ENCODE data around the gene TEX55.
A peak's percentile ranks its signal among the peaks of the same experiment; 100 is the strongest.
"Not testable (repeated sequence)": the region's sequence is repeated elsewhere in the genome, so short reads cannot be mapped to it uniquely, and the experiment has no call there.

Gene TEX55

DNA sequence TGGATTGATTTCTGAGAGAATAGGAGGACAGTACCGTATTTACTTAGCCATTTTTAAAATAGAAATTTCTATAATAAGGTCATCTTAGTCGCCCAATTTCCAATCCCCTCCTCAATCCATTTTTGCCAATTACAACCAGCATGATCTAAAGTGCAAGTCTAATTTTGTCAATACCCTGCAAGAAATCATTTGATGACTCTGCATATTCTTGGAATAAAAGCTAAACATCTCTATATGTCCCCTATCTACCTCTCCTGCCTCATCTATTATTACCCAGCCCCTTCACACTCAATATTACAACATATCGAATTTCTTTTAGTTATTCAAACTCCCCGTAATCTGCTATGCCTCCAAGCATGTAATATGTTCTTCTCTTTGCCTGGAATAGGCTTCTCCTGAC, 41.9 kb upstream of the TEX55 start (continued):
- TF ChIP-seq, protein P1, sequence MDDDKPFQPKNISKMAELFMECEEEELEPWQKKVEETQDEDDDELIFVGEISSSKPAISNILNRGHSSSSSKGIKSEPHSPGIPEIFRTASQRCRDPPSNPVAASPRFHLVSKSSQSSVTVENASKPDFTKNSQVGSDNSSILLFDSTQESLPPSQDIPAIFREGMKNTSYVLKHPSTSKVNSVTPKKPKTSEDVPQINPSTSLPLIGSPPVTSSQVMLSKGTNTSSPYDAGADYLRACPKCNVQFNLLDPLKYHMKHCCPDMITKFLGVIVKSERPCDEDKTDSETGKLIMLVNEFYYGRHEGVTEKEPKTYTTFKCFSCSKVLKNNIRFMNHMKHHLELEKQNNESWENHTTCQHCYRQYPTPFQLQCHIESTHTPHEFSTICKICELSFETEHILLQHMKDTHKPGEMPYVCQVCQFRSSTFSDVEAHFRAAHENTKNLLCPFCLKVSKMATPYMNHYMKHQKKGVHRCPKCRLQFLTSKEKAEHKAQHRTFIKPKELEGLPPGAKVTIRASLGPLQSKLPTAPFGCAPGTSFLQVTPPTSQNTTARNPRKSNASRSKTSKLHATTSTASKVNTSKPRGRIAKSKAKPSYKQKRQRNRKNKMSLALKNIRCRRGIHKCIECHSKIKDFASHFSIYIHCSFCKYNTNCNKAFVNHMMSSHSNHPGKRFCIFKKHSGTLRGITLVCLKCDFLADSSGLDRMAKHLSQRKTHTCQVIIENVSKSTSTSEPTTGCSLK (tag by site-specific recombination; IDR thresholded peaks at IDR 0.05) = no peak
- no peak for TF ChIP-seq ZNF555 (tag by site-specific recombination; conservative IDR thresholded peaks at IDR 0.05)
- TF ChIP-seq SCRT2 (tag by site-specific recombination; IDR thresholded peaks at IDR 0.05) = no peak
- TF ChIP-seq ZNF48 (tag by site-specific recombination; IDR thresholded peaks at IDR 0.05) = no peak
- TF ChIP-seq, protein P2, sequence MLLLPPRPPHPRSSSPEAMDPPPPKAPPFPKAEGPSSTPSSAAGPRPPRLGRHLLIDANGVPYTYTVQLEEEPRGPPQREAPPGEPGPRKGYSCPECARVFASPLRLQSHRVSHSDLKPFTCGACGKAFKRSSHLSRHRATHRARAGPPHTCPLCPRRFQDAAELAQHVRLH (tag by site-specific recombination; IDR thresholded peaks at IDR 0.05) = no peak
- TF ChIP-seq ZNF548 (tag by site-specific recombination; IDR thresholded peaks at IDR 0.05) = no peak
- TF ChIP-seq BCL11B (tag by site-specific recombination; IDR thresholded peaks at IDR 0.05; ENCODE audit: low read depth) = no peak
- TF ChIP-seq ZFP69B (tag by site-specific recombination; IDR thresholded peaks at IDR 0.05) = no peak
- no peak for TF ChIP-seq KLF9 (tag by site-specific recombination; IDR thresholded peaks at IDR 0.05; ENCODE audit: low read depth)

DNA sequence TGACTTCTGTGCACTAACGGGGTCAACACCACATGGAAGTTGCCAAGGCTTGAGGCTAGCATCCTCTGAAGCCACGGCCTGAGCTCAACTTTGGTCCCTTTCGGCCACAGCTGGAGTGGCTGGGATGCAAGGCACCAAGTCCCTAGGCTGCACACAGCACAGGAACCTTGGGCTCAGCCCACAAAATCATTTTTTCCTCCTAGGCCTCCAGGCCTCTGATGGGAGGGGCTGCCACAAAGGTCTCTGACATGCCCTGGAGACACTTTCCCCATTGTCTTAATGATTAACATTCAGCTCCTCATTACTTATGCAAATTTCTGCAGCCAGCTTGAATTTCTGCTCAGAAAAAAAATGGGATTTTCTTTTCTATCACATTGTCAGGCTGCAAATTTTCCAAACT, 27.6 kb upstream of the TEX55 start:
- H3K27ac ChIP-seq (ENCODE audit: extremely low read depth, low read depth, low read length); H3K9me3 ChIP-seq (ENCODE audit: control insufficient read depth, insufficient read depth, low read depth, low read length); POLR2A ChIA-PET; H3K4me1 ChIP-seq (ENCODE audit: control insufficient read depth, insufficient read depth, low read length); H3K36me3 ChIP-seq (ENCODE audit: control insufficient read depth in 2 of 2, insufficient read depth in 1 of 2, low read length in 2 of 2); H3K4me3 ChIP-seq (ENCODE audit: low read depth, low read length): not testable (repeated sequence)
- TF ChIP-seq ZNF585B (tag by site-specific recombination; IDR thresholded peaks at IDR 0.05) = peak; percentile 73
- CTCF ChIA-PET = interaction anchor here (0.6 kb wide), 1 partner anchor 24 kb away, joined by 3 read pairs; no protein-coding TSS in a partner anchor

DNA sequence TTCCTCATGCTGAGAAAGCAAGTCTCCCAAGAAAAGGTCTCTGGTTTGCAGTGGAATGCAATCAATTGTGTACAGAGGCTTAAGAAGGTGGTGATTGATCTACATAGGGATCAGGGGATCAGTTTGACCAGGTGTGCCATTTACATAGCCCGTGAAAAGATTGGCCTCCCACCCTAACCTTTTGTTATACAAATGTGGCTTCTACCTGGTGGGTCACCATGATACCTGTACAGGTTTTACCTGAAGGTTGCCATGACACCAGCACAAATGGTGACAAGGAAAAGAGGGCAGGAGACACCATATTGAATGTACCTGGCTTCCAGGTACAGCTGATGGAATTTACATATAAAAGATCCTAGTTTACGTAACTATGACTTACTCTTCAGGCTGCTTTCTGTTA, 25.5 kb upstream of the TEX55 start:
- TF ChIP-seq SP2 (tag by site-specific recombination; IDR thresholded peaks at IDR 0.05) (no peak), ZNF302 (tag by site-specific recombination; IDR thresholded peaks at IDR 0.05; ENCODE audit: low read depth) (no peak), ZNF24 (tag by site-specific recombination; IDR thresholded peaks at IDR 0.05) (no peak), ZNF843 (tag by site-specific recombination; IDR thresholded peaks at IDR 0.05) (no peak), ZNF621 (tag by site-specific recombination; IDR thresholded peaks at IDR 0.05) (no peak), ZNF211 (tag by site-specific recombination; IDR thresholded peaks at IDR 0.05; ENCODE audit: low read depth) (no peak), ZBTB21 (tag by site-specific recombination; IDR thresholded peaks at IDR 0.05) (no peak), ZBTB1 (tag by site-specific recombination; IDR thresholded peaks at IDR 0.05) (no peak), ZNF677 (tag by site-specific recombination; IDR thresholded peaks at IDR 0.05) (no peak), ZNF510 (tag by site-specific recombination; IDR thresholded peaks at IDR 0.05; ENCODE audit: insufficient replicate concordance) (no peak), ZNF548 (tag by site-specific recombination; IDR thresholded peaks at IDR 0.05) (no peak)
- TF ChIP-seq, protein P3, sequence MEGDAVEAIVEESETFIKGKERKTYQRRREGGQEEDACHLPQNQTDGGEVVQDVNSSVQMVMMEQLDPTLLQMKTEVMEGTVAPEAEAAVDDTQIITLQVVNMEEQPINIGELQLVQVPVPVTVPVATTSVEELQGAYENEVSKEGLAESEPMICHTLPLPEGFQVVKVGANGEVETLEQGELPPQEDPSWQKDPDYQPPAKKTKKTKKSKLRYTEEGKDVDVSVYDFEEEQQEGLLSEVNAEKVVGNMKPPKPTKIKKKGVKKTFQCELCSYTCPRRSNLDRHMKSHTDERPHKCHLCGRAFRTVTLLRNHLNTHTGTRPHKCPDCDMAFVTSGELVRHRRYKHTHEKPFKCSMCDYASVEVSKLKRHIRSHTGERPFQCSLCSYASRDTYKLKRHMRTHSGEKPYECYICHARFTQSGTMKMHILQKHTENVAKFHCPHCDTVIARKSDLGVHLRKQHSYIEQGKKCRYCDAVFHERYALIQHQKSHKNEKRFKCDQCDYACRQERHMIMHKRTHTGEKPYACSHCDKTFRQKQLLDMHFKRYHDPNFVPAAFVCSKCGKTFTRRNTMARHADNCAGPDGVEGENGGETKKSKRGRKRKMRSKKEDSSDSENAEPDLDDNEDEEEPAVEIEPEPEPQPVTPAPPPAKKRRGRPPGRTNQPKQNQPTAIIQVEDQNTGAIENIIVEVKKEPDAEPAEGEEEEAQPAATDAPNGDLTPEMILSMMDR (tag by site-specific recombination; IDR thresholded peaks at IDR 0.05) = no peak
- TF ChIP-seq, protein P4, sequence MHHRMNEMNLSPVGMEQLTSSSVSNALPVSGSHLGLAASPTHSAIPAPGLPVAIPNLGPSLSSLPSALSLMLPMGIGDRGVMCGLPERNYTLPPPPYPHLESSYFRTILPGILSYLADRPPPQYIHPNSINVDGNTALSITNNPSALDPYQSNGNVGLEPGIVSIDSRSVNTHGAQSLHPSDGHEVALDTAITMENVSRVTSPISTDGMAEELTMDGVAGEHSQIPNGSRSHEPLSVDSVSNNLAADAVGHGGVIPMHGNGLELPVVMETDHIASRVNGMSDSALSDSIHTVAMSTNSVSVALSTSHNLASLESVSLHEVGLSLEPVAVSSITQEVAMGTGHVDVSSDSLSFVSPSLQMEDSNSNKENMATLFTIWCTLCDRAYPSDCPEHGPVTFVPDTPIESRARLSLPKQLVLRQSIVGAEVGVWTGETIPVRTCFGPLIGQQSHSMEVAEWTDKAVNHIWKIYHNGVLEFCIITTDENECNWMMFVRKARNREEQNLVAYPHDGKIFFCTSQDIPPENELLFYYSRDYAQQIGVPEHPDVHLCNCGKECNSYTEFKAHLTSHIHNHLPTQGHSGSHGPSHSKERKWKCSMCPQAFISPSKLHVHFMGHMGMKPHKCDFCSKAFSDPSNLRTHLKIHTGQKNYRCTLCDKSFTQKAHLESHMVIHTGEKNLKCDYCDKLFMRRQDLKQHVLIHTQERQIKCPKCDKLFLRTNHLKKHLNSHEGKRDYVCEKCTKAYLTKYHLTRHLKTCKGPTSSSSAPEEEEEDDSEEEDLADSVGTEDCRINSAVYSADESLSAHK (tag by site-specific recombination; IDR thresholded peaks at IDR 0.05) = no peak
- CTCF ChIA-PET = no interaction called here
- POLR2A ChIA-PET = no interaction called here
- Histone ChIP-seq H3K27ac (ENCODE audit: extremely low read depth, low read depth, low read length) (no peak overlapping the region), H3K9me3 (ENCODE audit: control insufficient read depth, insufficient read depth, low read depth, low read length) (no peaks in the 10 kb centered on the region), H3K4me1 (ENCODE audit: control insufficient read depth, insufficient read depth, low read length) (no peaks in the 10 kb centered on the region), H3K36me3 (ENCODE audit: control insufficient read depth in 2 of 2, insufficient read depth in 1 of 2, low read length in 2 of 2) (no peaks in the 10 kb centered on the region), H3K4me3 (ENCODE audit: low read depth, low read length) (no peak overlapping the region)
